Upper lobe of right lung (tissue), 1 donor: ENCODE measurements around the gene DZANK1. TPM values are rescaled to one million over a fixed set of nuclear protein-coding genes. Genes with fewer than 3 reads are reported as not detected.
A peak's percentile ranks its signal among the peaks of the same experiment; 100 is the strongest.

Experiments used
- ATAC-seq: fragments of 200-7000 bp; cut with Tn5 transposase; one replicate; pipeline ENCODE4 v1.9.1; 2020; ENCODE audit warnings: mild to moderate bottlenecking, moderate library complexity
- DNase-seq: peaks from one replicate; pipeline ENCODE4 v3.0.0-alpha.2; 2020
- H3K27ac ChIP-seq: fragments of 200-600 bp; one replicate; pipeline ENCODE4 v1.8.0; 2022
- H3K27me3 ChIP-seq: fragments of 200-600 bp; one replicate; pipeline ENCODE4 v1.8.0; 2022; ENCODE audit warnings: mild to moderate bottlenecking
- H3K36me3 ChIP-seq: fragments of 200-600 bp; one replicate; pipeline ENCODE4 v1.8.0; 2022
- H3K4me1 ChIP-seq: fragments of 200-600 bp; one replicate; pipeline ENCODE4 v1.8.0; 2022
- H3K4me3 ChIP-seq: fragments of 200-600 bp; one replicate; pipeline ENCODE4 v1.8.0; 2022; ENCODE audit warnings: mild to moderate bottlenecking
- H3K9me3 ChIP-seq: fragments of 200-600 bp; one replicate; pipeline ENCODE4 v1.8.0; 2022
- CTCF ChIP-seq: fragments of 200-600 bp; IDR thresholded peaks from one replicate; pipeline ENCODE4 v1.8.0; 2022; ENCODE audit warnings: antibody characterized with exemption
- intact Hi-C: fragments of 100-400 bp; cut with DNase I; formaldehyde crosslinking; loops from one replicate; pipeline ENCODE4 v1.11.0; 2022
- total RNA-seq: library from RNA; stranded (reverse); fragmentation: NEBNext Ultra II Directional; extraction: Animal tissue kit (Norgen Biotek cat#: 25700); gene quantifications from one replicate; pipeline ENCODE4 v1.2.1, GENCODE V29; 2021
- donor health status: DM: no; HTN: yes; CAD: no; lungs with severe emphysema.

The DZANK1 gene
- total RNA-seq, 1 donor from 2014 or later = 2.7 TPM

- intact Hi-C loops = no loop called here
- no peak overlapping the region for H3K4me3 ChIP-seq
- no peak for ATAC-seq
- H3K27ac ChIP-seq = no peak overlapping the region
- peaks cover 72% of the 10 kb centered on the region for H3K36me3 ChIP-seq
- DNase-seq = no peak
- H3K9me3 ChIP-seq = no peaks in the 10 kb centered on the region
- no peaks in the 10 kb centered on the region for H3K27me3 ChIP-seq
- TF ChIP-seq CTCF = no peak
- H3K4me1 ChIP-seq = no peaks in the 10 kb centered on the region
These were observed 10.4 kb upstream of the DZANK1 start for GRCh38 chr20:18477218-18477617.

GRCh38 chr20:18466574-18466893 is 296 bp downstream of the DZANK1 start:
- peaks cover 11% of the 10 kb centered on the region for H3K36me3 ChIP-seq
- no peak for DNase-seq
- H3K4me3 ChIP-seq = peak overlapping the region; percentile 84
- no peaks in the 10 kb centered on the region for H3K27me3 ChIP-seq
- TF ChIP-seq CTCF = no peak
- H3K4me1 ChIP-seq = peaks cover 16% of the 10 kb centered on the region
- intact Hi-C loops = no loop called here
- peak; percentile 62 for ATAC-seq
- peak overlapping the region; percentile 93 for H3K27ac ChIP-seq
- no peaks in the 10 kb centered on the region for H3K9me3 ChIP-seq

- Histone ChIP-seq H3K9me3 (no peaks in the 10 kb centered on the region), H3K27me3 (no peaks in the 10 kb centered on the region), H3K27ac (no peak overlapping the region), H3K4me1 (peaks cover 16% of the 10 kb centered on the region), H3K36me3 (peaks cover 11% of the 10 kb centered on the region), H3K4me3 (no peak overlapping the region)
- DNase-seq (no peak), ATAC-seq (no peak)
- intact Hi-C loops = no loop called here
- TF ChIP-seq CTCF = no peak
These were observed 1.2 kb downstream of the DZANK1 start for GRCh38 chr20:18465536-18466200.

GRCh38 chr20:18456600-18456999 is 10.2 kb downstream of the DZANK1 start:
- Histone ChIP-seq H3K27ac (no peak overlapping the region), H3K4me1 (no peaks in the 10 kb centered on the region), H3K4me3 (no peak overlapping the region), H3K36me3 (no peaks in the 10 kb centered on the region), H3K27me3 (no peaks in the 10 kb centered on the region), H3K9me3 (no peaks in the 10 kb centered on the region)
- TF ChIP-seq CTCF = no peak
- intact Hi-C loops = no loop called here
- no peak for DNase-seq
- no peak for ATAC-seq

GRCh38 chr20:18443886-18444285 is 22.9 kb downstream of the DZANK1 start:
- DNase-seq (no peak), ATAC-seq (no peak)
- Histone ChIP-seq H3K27ac (no peak overlapping the region), H3K36me3 (no peaks in the 10 kb centered on the region), H3K27me3 (no peaks in the 10 kb centered on the region), H3K9me3 (no peaks in the 10 kb centered on the region), H3K4me1 (no peaks in the 10 kb centered on the region), H3K4me3 (no peak overlapping the region)
- TF ChIP-seq CTCF = no peak
- intact Hi-C loops = no loop called here

GRCh38 chr20:18440403-18440802 is 26.4 kb downstream of the DZANK1 start:
- ATAC-seq (no peak), DNase-seq (no peak)
- Histone ChIP-seq H3K27me3 (no peaks in the 10 kb centered on the region), H3K27ac (no peak overlapping the region), H3K4me1 (no peaks in the 10 kb centered on the region), H3K9me3 (no peaks in the 10 kb centered on the region), H3K36me3 (no peaks in the 10 kb centered on the region), H3K4me3 (no peak overlapping the region)
- intact Hi-C loops = no loop called here
- no peak for TF ChIP-seq CTCF
